HepG2 (cell line): ENCODE measurements around the gene HMGN1. TPM values are rescaled to one million over a fixed set of nuclear protein-coding genes. Genes with fewer than 3 reads are reported as not detected.

Experiments
- ATAC-seq: fragments of 200-7000 bp; cut with Tn5 transposase; 3 replicates; pipeline ENCODE4 v1.9.1; 2020; ENCODE audit warnings: mild to moderate bottlenecking, moderate library complexity
- BruUV-seq: library from RNA; stranded (reverse); fragments of 400-500 nt; replicated peaks from 2 replicates; lab custom pipeline; 2021; lab: Mats Ljungman, UMichigan
- CTCF ChIA-PET: fragments of 300-600 bp; formaldehyde crosslinking; extraction: SDS; loops from one replicate; lab custom pipeline; 2021; ENCODE audit warnings: low total read pairs, inconsistent platforms, low intra/inter-chr PET ratio; lab: Yijun Ruan, JAX
- POLR2A ChIA-PET: fragments of 350-600 bp; sonication (Branson Sonifier 250); formaldehyde crosslinking; loops from one replicate; lab custom pipeline; 2020; ENCODE audit warnings: antibody characterized with exemption, inconsistent platforms; lab: Yijun Ruan, JAX
- DNase-seq: peaks from one replicate; pipeline ENCODE4 v3.0.0-alpha.2; 2015; ENCODE audit warnings: low spot score
- FAIRE-seq: peaks from 3 replicates; lab custom pipeline; 2011; peaks lifted over from hg19 to GRCh38; lab: Jason Lieb, UNC
- H2AFZ ChIP-seq: one replicate; pipeline ENCODE4 v1.6.1; 2011; ENCODE audit warnings: low read length, inconsistent platforms
- H3K27ac ChIP-seq: fragments of 300-600 bp; 3 replicates; pipeline ENCODE4 v1.8.0; 2011; ENCODE audit warnings: mixed run types, mild to moderate bottlenecking, mixed read lengths, low read length, inconsistent platforms; ENCODE audit not compliant: insufficient read depth; ENCODE audit errors: extremely low read length
- H3K27me3 ChIP-seq, 2 experiments: fragments of 200-600 bp in 1 of 2; 2 replicates in 1 of 2; 3 replicates in 1 of 2; pipeline versions ENCODE4 v1.6.0 to v1.8.0; 2011; ENCODE audit warnings: low read length in 2 of 2, mild to moderate bottlenecking in 2 of 2, moderate library complexity in 2 of 2, inconsistent platforms in 1 of 2; ENCODE audit not compliant: insufficient read depth in 2 of 2, control insufficient read depth in 1 of 2
- H3K36me3 ChIP-seq, 2 experiments: fragments of 200-600 bp in 1 of 2; replicated peaks in 1 of 2; 2 replicates in 1 of 2; 3 replicates in 1 of 2; pipeline versions ENCODE4 v1.5.1 to v1.8.0; 2011; ENCODE audit warnings: low read length in 2 of 2, inconsistent platforms in 1 of 2; ENCODE audit not compliant: insufficient read depth in 2 of 2, control insufficient read depth in 1 of 2
- H3K4me1 ChIP-seq: 2 replicates; pipeline ENCODE4 v1.5.1; 2012; ENCODE audit warnings: low read length, inconsistent platforms; ENCODE audit not compliant: insufficient read depth
- H3K4me2 ChIP-seq: 2 replicates; pipeline ENCODE4 v1.6.0; 2011; ENCODE audit warnings: low read depth, low read length, inconsistent platforms
- H3K4me3 ChIP-seq, 3 experiments: fragments of 200-600 bp in 1 of 3; sonication (generic), shearing (Covaris generic) in 1 of 3; replicated peaks in 1 of 3; 2 replicates each; pipeline ENCODE4 v1.5.1; 2011 to 2016; ENCODE audit warnings: low read length in 3 of 3, inconsistent platforms in 2 of 3, low read depth in 2 of 3, mild to moderate bottlenecking in 2 of 3, control low read depth in 1 of 3, mixed read lengths in 1 of 3; ENCODE audit not compliant: insufficient read depth in 1 of 3
- H3K79me2 ChIP-seq: one replicate; pipeline ENCODE4 v1.6.1; 2011; ENCODE audit warnings: low read length, inconsistent platforms; ENCODE audit not compliant: insufficient read depth
- H3K9ac ChIP-seq: 2 replicates; pipeline ENCODE4 v1.6.0; 2011; ENCODE audit warnings: mild to moderate bottlenecking, low read depth, low read length, inconsistent platforms; ENCODE audit not compliant: insufficient read depth
- H3K9me3 ChIP-seq: 2 replicates; pipeline ENCODE4 v1.5.1; 2012; ENCODE audit warnings: mild to moderate bottlenecking, low read length
- H4K20me1 ChIP-seq: 2 replicates; pipeline ENCODE4 v1.6.0; 2011; ENCODE audit warnings: inconsistent platforms, mild to moderate bottlenecking, low read length, moderate library complexity; ENCODE audit not compliant: insufficient read depth
- EED ChIP-seq: sonication (generic); formaldehyde crosslinking; IDR thresholded peaks from 2 replicates; pipeline ENCODE4 v1.5.0; 2020; ENCODE audit warnings: mild to moderate bottlenecking, missing genetic modification reagents
- EHMT2 ChIP-seq: fragments of 200-600 bp; sonication (generic); IDR thresholded peaks from 2 replicates; pipeline ENCODE4 v1.7.0; 2017; ENCODE audit warnings: antibody characterized with exemption, low read depth, low read length, borderline replicate concordance
- JUN ChIP-seq: sonication (generic); formaldehyde crosslinking; IDR thresholded peaks from 2 replicates; pipeline ENCODE4 v1.4.0; 2020; ENCODE audit warnings: mild to moderate bottlenecking, missing genetic modification reagents
- NFKBIZ ChIP-seq: IDR thresholded peaks from 2 replicates; pipeline ENCODE4 v1.6.1; 2018; ENCODE audit warnings: missing genetic modification reagents, missing compliant biosample characterization
- NFYC ChIP-seq: IDR thresholded peaks from 2 replicates; pipeline ENCODE4 v1.6.1; 2016; ENCODE audit warnings: missing genetic modification reagents, missing compliant biosample characterization
- NR2F6 ChIP-seq, 2 experiments: IDR thresholded peaks; 2 replicates each; pipeline ENCODE4 v1.6.1; 2016; ENCODE audit warnings: antibody characterized with exemption in 1 of 2, mild to moderate bottlenecking in 1 of 2
- RARA ChIP-seq: IDR thresholded peaks from 2 replicates; pipeline ENCODE4 v1.6.1; 2016; ENCODE audit warnings: missing genetic modification reagents, missing compliant biosample characterization
- RXRB ChIP-seq: IDR thresholded peaks from 2 replicates; pipeline ENCODE4 v1.6.1; 2016; ENCODE audit warnings: borderline replicate concordance, missing genetic modification reagents, missing compliant biosample characterization
- SP140L ChIP-seq: sonication (generic); formaldehyde crosslinking; IDR thresholded peaks from 2 replicates; pipeline ENCODE4 v1.4.0; 2020; ENCODE audit warnings: missing genetic modification reagents, borderline replicate concordance
- ZBTB3 ChIP-seq: sonication (generic); formaldehyde crosslinking; IDR thresholded peaks from 2 replicates; pipeline ENCODE4 v1.4.0; 2020; ENCODE audit warnings: low read depth, mild to moderate bottlenecking, moderate library complexity, missing genetic modification reagents, borderline replicate concordance
- ZNF24 ChIP-seq: fragments of 450-650 bp; IDR thresholded peaks from 2 replicates; pipeline ENCODE4 v1.6.1; 2017; ENCODE audit warnings: antibody characterized with exemption, mild to moderate bottlenecking
- ZNF589 ChIP-seq: sonication (generic); formaldehyde crosslinking; conservative IDR thresholded peaks from 2 replicates; pipeline ENCODE4 v1.8.0; 2022; ENCODE audit warnings: mild to moderate bottlenecking, moderate library complexity, missing genetic modification reagents
- ZNF652 ChIP-seq: IDR thresholded peaks from 2 replicates; pipeline ENCODE4 v1.6.1; 2016; ENCODE audit warnings: low read depth, borderline replicate concordance
- ZNF672 ChIP-seq: sonication (generic); formaldehyde crosslinking; IDR thresholded peaks from 2 replicates; pipeline ENCODE4 v1.8.1; 2022; ENCODE audit warnings: missing genetic modification reagents
- WGBS: methylation state at CpG from one replicate; pipeline ENCODE4 v1.1.6; 2017; ENCODE audit warnings: low lambda C conversion rate; 5-methylcytosine and 5-hydroxymethylcytosine counted together
- in situ Hi-C: cut with HindIII; loops from 2 replicates; pipeline ENCODE4 v1.10.0; 2017; ENCODE audit warnings: low pct_unique_long_range_greater_than_20kb; ENCODE audit not compliant: extremely low pct_ligation_motif_present
- intact Hi-C: fragments of 100-400 bp; cut with micrococcal nuclease; formaldehyde crosslinking; loops from one replicate; pipeline ENCODE4 v1.10.0; 2022; ENCODE audit not compliant: unreplicated experiment
- polyA plus RNA-seq, 8 experiments: library from polyadenylated mRNA; depleted of rRNA in 3 of 8; stranded (reverse) in 7 of 8; unstranded in 1 of 8; fragments of >200 nt; fragmentation: Illumina TruSeq in 4 of 8; extraction: Trizol in 4 of 8; gene quantifications; 2 replicates each; pipeline versions ENCODE4 v1.2.1 to v1.2.3, GENCODE V29; 2011 to 2016; ENCODE audit warnings: low read depth in 4 of 8, missing spikeins in 1 of 8, mixed read lengths in 1 of 8; ENCODE audit not compliant: insufficient read depth in 1 of 8
- total RNA-seq, 5 experiments: library from RNA; depleted of rRNA; stranded (reverse); fragments of >200 nt; fragmentation: Illumina TruSeq; extraction: Trizol; gene quantifications; 2 replicates each; pipeline ENCODE4 v1.2.3, GENCODE V29; 2016; ENCODE audit warnings: low read depth in 1 of 5
- TF ChIP-seq, protein P1 (sequence below): sonication (generic); formaldehyde crosslinking; IDR thresholded peaks from 2 replicates; pipeline ENCODE4 v1.8.0; 2022; ENCODE audit warnings: missing genetic modification reagents, mild to moderate bottlenecking, borderline replicate concordance
- TF ChIP-seq, protein P2 (sequence below): sonication (generic); formaldehyde crosslinking; IDR thresholded peaks from 2 replicates; pipeline ENCODE4 v1.9.0; 2022; ENCODE audit warnings: low read depth, missing genetic modification reagents
- TF ChIP-seq, protein P3 (sequence below): sonication (generic); formaldehyde crosslinking; IDR thresholded peaks from 2 replicates; pipeline ENCODE4 v1.4.0; 2020; ENCODE audit warnings: missing genetic modification reagents

Gene HMGN1
- total and polyA plus RNA-seq, 2 of the 13 experiments (the other 11 are each of a cell fraction or from before 2014, with no cell fraction given): 104 to 286 TPM

DNA sequence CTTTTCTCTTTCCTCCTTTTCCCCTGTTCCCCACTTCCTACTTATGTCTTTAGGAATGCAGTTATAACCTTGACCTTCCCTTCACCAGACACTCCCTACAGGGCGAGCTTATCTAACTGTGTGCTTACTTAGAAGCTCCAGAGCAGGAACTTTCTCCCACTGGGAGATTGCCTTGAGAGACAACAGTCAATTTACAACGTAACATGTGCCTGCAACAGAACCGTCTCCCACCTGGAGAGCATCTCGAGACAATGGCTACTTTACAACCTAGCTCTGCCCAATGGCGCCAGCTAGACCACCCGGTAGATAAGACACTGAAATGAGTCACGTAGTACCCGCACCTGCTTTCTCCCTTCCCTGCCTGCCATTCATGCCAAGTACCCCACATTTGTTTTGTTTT lies 16.7 kb downstream of the HMGN1 start:
- Histone ChIP-seq H3K27me3 (no peaks in the 10 kb centered on the region), H4K20me1 (no peaks in the 10 kb centered on the region), H3K4me1 (peaks cover 11% of the 10 kb centered on the region), H2AFZ (no peak overlapping the region), H3K4me2 (peak overlapping the region; percentile 36; the same call in 1 of the 2 replicates), H3K36me3 (no peaks in the 10 kb centered on the region), H3K9me3 (no peaks in the 10 kb centered on the region), H3K79me2 (no peaks in the 10 kb centered on the region), H3K27ac (no peak overlapping the region), H3K4me3 (no peak overlapping the region), H3K9ac (no peak overlapping the region)
- TF ChIP-seq ZNF652 (CRISPR knock-in tag) (no peak), ZNF24 (no peak), RARA (peak; percentile 77), NFKBIZ (CRISPR knock-in tag) (no peak), NR2F6 (IDR thresholded peaks at IDR 0.05) (no peak), NR2F6 (CRISPR knock-in tag; IDR thresholded peaks at IDR 0.05) (0 out of 2 replicates have a peak, but pooled peaks have one; percentile 13), RXRB (CRISPR knock-in tag) (0 out of 2 replicates have a peak, but pooled peaks have one; percentile 9)
- CTCF ChIA-PET: no interaction called here
- peak; percentile 23; the same call in 2 of the 3 replicates for ATAC-seq
- intact Hi-C loops: no loop called here
- in situ Hi-C loops: no loop called here
- no TSS peak for BruUV-seq
- DNase-seq: no peak
- no peak for FAIRE-seq
- 26% methylated on average over 8 of the region's 8 CpGs for WGBS
- POLR2A ChIA-PET: interaction anchor here (1.1 kb wide), 1 partner anchor 20 kb away, joined by 3 read pairs; no protein-coding TSS in a partner anchor

DNA sequence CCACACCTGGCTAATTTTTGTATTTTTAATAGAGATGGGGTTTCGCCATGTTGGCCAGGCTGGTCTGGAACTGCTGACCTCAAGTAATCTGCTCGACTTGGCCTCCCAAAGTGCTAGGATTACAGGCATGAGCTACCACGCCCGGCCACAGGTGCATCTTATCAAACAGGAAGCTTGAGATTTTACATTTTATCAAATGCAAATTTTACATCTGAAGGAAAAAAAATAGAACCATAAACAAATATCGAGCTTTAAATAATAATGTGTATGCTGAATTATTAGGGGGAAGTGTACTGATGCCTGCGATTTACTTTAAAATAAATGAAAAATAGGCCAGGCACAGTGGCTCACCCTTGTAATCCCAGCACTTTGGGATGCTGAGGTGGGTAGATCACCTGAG lies 18.9 kb downstream of the HMGN1 start:
- POLR2A ChIA-PET: no interaction called here
- H3K27me3 ChIP-seq: no peaks in the 10 kb centered on the region
- no TSS peak for BruUV-seq
- FAIRE-seq (no peak), ATAC-seq (no peak), DNase-seq (no peak)
- H3K4me2 ChIP-seq: no peak overlapping the region
- in situ Hi-C loops: no loop called here
- H2AFZ ChIP-seq: no peak overlapping the region
- no peaks in the 10 kb centered on the region for H3K79me2 ChIP-seq
- WGBS: 59% methylated on average over 6 of the region's 6 CpGs
- no peaks in the 10 kb centered on the region for H3K9me3 ChIP-seq
- peaks cover 11% of the 10 kb centered on the region for H3K4me1 ChIP-seq
- H3K4me3 ChIP-seq: no peak overlapping the region
- intact Hi-C loops: no loop called here
- no peak overlapping the region for H3K27ac ChIP-seq
- H4K20me1 ChIP-seq: no peaks in the 10 kb centered on the region
- H3K9ac ChIP-seq: no peak overlapping the region
- CTCF ChIA-PET: no interaction called here
- no peaks in the 10 kb centered on the region for H3K36me3 ChIP-seq
- TF ChIP-seq EED: no peak
- no peak for TF ChIP-seq EHMT2
- no peak for TF ChIP-seq SP140L
- TF ChIP-seq ZBTB3 (CRISPR knock-in tag): no peak
- TF ChIP-seq, protein P1, sequence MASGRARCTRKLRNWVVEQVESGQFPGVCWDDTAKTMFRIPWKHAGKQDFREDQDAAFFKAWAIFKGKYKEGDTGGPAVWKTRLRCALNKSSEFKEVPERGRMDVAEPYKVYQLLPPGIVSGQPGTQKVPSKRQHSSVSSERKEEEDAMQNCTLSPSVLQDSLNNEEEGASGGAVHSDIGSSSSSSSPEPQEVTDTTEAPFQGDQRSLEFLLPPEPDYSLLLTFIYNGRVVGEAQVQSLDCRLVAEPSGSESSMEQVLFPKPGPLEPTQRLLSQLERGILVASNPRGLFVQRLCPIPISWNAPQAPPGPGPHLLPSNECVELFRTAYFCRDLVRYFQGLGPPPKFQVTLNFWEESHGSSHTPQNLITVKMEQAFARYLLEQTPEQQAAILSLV (CRISPR knock-in tag): no peak
- TF ChIP-seq JUN (CRISPR knock-in tag): no peak
- no peak for TF ChIP-seq ZNF589 (CRISPR knock-in tag)
- TF ChIP-seq, protein P2, sequence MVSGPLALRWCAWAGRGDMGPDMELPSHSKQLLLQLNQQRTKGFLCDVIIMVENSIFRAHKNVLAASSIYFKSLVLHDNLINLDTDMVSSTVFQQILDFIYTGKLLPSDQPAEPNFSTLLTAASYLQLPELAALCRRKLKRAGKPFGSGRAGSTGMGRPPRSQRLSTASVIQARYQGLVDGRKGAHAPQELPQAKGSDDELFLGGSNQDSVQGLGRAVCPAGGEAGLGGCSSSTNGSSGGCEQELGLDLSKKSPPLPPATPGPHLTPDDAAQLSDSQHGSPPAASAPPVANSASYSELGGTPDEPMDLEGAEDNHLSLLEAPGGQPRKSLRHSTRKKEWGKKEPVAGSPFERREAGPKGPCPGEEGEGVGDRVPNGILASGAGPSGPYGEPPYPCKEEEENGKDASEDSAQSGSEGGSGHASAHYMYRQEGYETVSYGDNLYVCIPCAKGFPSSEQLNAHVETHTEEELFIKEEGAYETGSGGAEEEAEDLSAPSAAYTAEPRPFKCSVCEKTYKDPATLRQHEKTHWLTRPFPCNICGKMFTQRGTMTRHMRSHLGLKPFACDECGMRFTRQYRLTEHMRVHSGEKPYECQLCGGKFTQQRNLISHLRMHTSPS (CRISPR knock-in tag): no peak
- no peak for TF ChIP-seq ZNF672 (CRISPR knock-in tag)
- no peak for TF ChIP-seq NFYC
- TF ChIP-seq, protein P3, sequence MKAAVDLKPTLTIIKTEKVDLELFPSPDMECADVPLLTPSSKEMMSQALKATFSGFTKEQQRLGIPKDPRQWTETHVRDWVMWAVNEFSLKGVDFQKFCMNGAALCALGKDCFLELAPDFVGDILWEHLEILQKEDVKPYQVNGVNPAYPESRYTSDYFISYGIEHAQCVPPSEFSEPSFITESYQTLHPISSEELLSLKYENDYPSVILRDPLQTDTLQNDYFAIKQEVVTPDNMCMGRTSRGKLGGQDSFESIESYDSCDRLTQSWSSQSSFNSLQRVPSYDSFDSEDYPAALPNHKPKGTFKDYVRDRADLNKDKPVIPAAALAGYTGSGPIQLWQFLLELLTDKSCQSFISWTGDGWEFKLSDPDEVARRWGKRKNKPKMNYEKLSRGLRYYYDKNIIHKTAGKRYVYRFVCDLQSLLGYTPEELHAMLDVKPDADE (CRISPR knock-in tag): no peak
